Measurements from ENCODE around the gene LMO1.

GRCh38 chr11:8242499-8243280, 21.0 kb downstream of the LMO1 start:
- TF ChIP-seq CTCF (IDR thresholded peaks at IDR 0.05) (no peak), POLR2A (IDR thresholded peaks at IDR 0.05) (no peak)

All from right lobe of liver (tissue), 4 donors.